Measurements from ENCODE around the gene RRP1B. TPM values are rescaled to one million over a fixed set of nuclear protein-coding genes. Genes with fewer than 3 reads are reported as not detected.
A peak's percentile ranks its signal among the peaks of the same experiment; 100 is the strongest.

Gene RRP1B
- total RNA-seq, 3 donors from 2014 or later = 17.1 to 22.6 (median 22.1) TPM

DNA sequence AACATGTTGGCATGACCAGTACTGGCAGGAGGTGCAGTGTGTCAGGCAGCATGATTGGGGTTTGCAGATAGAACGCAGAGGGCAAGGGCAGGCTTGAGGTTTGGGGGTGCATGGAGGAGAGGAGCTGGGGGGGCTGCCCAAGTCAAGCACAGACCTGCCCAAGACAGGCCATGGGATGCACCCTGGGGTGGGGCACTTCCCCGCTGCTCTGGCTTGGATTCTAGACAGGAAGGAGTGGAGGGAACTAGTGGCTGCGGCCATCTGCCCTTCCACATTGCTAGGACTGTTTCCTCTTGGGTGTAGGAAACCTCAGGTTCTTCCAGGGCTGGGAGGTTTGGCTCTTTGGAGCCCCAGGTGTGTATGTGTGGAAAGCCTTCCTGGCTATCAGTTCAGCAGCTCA is 62.6 kb downstream of the RRP1B start:
- no peaks in the 10 kb centered on the region for H3K36me3 ChIP-seq
- no peak overlapping the region for H3K4me3 ChIP-seq
- H3K4me1 ChIP-seq = peaks cover 12 to 32% of the 10 kb centered on the region in 2 donors
- no peaks in the 10 kb centered on the region for H3K27me3 ChIP-seq
- intact Hi-C loops (cut with DNase I; ENCODE audit: low total_unique reads) = loop anchor here (10.0 kb wide), 1 partner anchor 73 kb away; no protein-coding TSS in a partner anchor
- no peak for DNase-seq (ENCODE audit: low spot score in 2 of 2)
- H3K27ac ChIP-seq = no peak overlapping the region
- no peak for TF ChIP-seq POLR2A (IDR thresholded peaks at IDR 0.05)
- TF ChIP-seq, protein P1, sequence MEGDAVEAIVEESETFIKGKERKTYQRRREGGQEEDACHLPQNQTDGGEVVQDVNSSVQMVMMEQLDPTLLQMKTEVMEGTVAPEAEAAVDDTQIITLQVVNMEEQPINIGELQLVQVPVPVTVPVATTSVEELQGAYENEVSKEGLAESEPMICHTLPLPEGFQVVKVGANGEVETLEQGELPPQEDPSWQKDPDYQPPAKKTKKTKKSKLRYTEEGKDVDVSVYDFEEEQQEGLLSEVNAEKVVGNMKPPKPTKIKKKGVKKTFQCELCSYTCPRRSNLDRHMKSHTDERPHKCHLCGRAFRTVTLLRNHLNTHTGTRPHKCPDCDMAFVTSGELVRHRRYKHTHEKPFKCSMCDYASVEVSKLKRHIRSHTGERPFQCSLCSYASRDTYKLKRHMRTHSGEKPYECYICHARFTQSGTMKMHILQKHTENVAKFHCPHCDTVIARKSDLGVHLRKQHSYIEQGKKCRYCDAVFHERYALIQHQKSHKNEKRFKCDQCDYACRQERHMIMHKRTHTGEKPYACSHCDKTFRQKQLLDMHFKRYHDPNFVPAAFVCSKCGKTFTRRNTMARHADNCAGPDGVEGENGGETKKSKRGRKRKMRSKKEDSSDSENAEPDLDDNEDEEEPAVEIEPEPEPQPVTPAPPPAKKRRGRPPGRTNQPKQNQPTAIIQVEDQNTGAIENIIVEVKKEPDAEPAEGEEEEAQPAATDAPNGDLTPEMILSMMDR (IDR thresholded peaks at IDR 0.05) = no peak
- no peak for TF ChIP-seq POLR2AphosphoS5 (IDR thresholded peaks at IDR 0.05)
- no peaks in the 10 kb centered on the region for H3K9me3 ChIP-seq

DNA sequence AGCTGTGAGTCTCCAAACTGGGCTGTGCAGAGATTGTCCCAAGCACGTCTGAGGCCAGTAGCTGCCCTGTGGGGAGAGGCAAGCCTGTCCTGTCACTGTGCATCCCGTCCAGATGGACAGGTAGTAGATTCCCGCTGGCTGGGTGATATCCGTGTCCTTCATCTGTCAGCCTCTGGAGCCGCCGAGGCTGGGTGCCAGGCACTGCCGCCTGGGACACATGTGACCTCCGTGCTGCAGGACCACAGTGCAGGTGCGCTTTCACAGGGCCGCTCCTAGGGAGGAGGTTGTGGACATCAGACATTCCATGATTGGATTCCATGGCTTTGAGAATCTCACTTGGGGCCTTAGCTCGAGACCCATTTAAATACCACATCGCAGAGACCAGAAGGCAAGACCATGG is 64.3 kb downstream of the RRP1B start:
- Histone ChIP-seq H3K27ac (no peak overlapping the region), H3K9me3 (no peaks in the 10 kb centered on the region), H3K4me1 (peaks cover 20 to 45% of the 10 kb centered on the region in 2 donors), H3K4me3 (no peak overlapping the region), H3K27me3 (no peaks in the 10 kb centered on the region), H3K36me3 (no peaks in the 10 kb centered on the region)
- TF ChIP-seq POLR2A (IDR thresholded peaks at IDR 0.05) = no peak
- TF ChIP-seq POLR2AphosphoS5 (IDR thresholded peaks at IDR 0.05) = no peak
- TF ChIP-seq, protein P1 (IDR thresholded peaks at IDR 0.05) = no peak
- DNase-seq (ENCODE audit: low spot score in 2 of 2) = no peak
- intact Hi-C loops (cut with DNase I; ENCODE audit: low total_unique reads) = loop anchor here (10.0 kb wide), 1 partner anchor 71 kb away; no protein-coding TSS in a partner anchor

DNA sequence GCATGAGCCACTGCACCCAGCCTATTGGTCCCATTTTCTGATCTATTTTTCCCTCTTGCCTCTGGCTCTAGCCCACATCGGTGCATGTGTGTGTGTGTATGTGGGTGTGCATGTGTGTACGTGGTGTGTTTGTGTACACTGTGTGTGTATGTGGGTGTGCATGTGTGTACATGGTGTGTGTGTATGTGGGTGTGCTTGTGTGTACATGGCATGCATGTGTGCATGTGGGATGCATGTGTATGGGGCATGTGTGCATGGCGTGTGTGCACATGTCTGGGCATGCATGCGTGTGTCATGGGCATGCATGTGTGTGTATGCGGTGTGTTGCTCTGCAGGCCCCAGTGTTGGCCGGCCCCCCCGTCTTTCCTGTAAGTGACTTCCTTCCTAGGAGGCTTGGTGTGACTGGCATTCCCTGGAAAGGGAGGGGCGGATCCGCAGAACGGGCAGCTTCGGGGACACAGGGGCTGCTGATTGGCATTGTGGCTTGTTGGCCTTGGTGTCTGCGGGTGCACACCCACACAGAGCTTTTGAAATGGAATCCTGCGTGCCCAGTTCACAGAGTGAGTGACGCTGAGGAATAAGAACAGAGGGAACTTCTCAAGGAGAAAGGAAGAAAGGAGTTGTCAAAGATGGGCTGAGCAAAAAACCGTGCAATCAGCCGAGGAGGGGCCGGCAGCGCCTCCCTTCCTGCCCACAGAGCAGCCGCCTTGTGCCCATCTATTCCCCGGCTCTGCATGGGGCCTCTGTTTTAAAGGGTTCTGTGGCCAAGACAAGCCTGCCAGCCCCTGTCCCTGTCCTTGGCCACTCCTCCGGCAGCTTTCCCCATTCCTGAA is 67.5 kb downstream of the RRP1B start:
- Histone ChIP-seq H3K36me3 (no peaks in the 10 kb centered on the region), H3K27ac (peak overlapping the region; percentile 91 to 95), H3K4me3 (peak overlapping the region in 2 of 3 donors; percentile 11 to 80), H3K4me1 (peaks cover 20 to 39% of the 10 kb centered on the region in 2 donors), H3K27me3 (no peaks in the 10 kb centered on the region), H3K9me3 (no peaks in the 10 kb centered on the region)
- TF ChIP-seq POLR2AphosphoS5 (IDR thresholded peaks at IDR 0.05) (no peak), POLR2A (IDR thresholded peaks at IDR 0.05) (no peak)
- TF ChIP-seq, protein P1 (IDR thresholded peaks at IDR 0.05) = no peak
- DNase-seq (ENCODE audit: low spot score in 2 of 2) = peak in 1 of 2 donors; percentile 62
- intact Hi-C loops (cut with DNase I; ENCODE audit: low total_unique reads) = loop anchor here (10.0 kb wide), 1 partner anchor 68 kb away; no protein-coding TSS in a partner anchor

DNA sequence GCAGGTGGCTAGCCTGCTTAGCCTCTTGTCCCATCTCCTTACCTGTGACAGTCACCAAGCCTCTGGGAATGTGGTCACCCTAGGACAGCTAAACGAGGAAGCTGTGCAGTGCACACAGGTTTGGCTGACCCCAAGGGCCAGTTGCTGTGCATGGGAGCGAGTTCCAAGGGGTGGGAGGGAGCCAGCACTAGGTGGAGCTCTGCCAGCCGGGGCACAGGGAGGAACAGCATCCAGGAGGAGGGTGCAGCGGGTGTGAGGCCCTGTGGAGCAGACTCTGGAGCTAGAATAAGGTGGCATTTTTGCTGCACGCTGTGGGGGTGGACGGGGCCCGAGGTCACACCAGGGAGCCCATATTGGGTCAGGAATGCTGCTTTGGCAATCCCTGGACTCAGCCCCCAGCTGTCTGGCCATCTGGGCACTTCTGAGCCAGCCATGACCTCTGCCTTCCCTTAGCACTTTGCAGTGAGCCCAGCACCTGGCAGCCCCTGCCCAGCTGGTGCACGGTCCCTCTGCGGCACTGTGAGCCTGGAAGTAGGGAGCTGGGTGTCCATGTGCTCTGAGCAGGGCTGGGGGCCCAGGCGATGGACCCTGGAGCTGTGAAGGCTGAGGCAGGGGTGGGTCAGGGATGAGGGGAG is 68.3 kb downstream of the RRP1B start:
- Histone ChIP-seq H3K9me3 (no peaks in the 10 kb centered on the region), H3K4me3 (peak overlapping the region; percentile 29 to 80 (median 52)), H3K27me3 (no peaks in the 10 kb centered on the region), H3K4me1 (peaks cover 20 to 39% of the 10 kb centered on the region in 2 donors), H3K36me3 (no peaks in the 10 kb centered on the region), H3K27ac (peak overlapping the region; percentile 91 to 95)
- intact Hi-C loops (cut with DNase I; ENCODE audit: low total_unique reads) = loop anchor here (10.0 kb wide), 1 partner anchor 67 kb away; no protein-coding TSS in a partner anchor
- DNase-seq (ENCODE audit: low spot score in 2 of 2) = peak in 1 of 2 donors; percentile 65
- TF ChIP-seq POLR2A (IDR thresholded peaks at IDR 0.05) (no peak), POLR2AphosphoS5 (IDR thresholded peaks at IDR 0.05) (peak in 1 of 3 donors; percentile 13)
- TF ChIP-seq, protein P1 (IDR thresholded peaks at IDR 0.05) = no peak

DNA sequence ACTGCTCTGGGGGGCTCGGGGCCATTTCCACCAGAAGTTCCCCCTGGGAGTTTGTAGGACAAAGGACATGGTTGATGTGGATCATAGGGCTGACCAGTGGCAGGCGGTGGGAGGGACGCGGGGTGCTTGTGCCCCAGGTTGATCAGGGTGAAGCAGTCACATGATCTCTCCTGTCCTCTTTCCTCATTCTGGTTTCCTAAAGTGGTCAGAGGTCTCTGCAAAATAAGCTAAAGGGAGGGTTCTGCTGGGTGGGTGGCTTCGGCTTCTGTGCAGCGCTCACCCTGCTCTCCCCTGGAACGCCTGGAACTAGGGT is 68.8 kb downstream of the RRP1B start:
- H3K4me1 ChIP-seq = peaks cover 20 to 39% of the 10 kb centered on the region in 2 donors
- peak overlapping the region; percentile 29 to 80 (median 52) for H3K4me3 ChIP-seq
- TF ChIP-seq POLR2AphosphoS5 (IDR thresholded peaks at IDR 0.05) (no peak), POLR2A (IDR thresholded peaks at IDR 0.05) (no peak)
- TF ChIP-seq, protein P1 (IDR thresholded peaks at IDR 0.05) = no peak
- H3K27me3 ChIP-seq = no peaks in the 10 kb centered on the region
- intact Hi-C loops (cut with DNase I; ENCODE audit: low total_unique reads) = loop anchor here (10.0 kb wide), 1 partner anchor 67 kb away; no protein-coding TSS in a partner anchor
- H3K36me3 ChIP-seq = no peaks in the 10 kb centered on the region
- no peak for DNase-seq (ENCODE audit: low spot score in 2 of 2)
- peak overlapping the region; percentile 91 to 95 for H3K27ac ChIP-seq
- no peaks in the 10 kb centered on the region for H3K9me3 ChIP-seq
